B cell (primary cell): ENCODE results near the gene CTPS1. TPM values are rescaled to one million over a fixed set of nuclear protein-coding genes. Genes with fewer than 3 reads are reported as not detected.

ENCODE experiments used
- ATAC-seq: fragments of 200-7000 bp; cut with Tn5 transposase; one replicate; pipeline ENCODE4 v1.10.0; 2021; ENCODE audit warnings: low read depth, mild to moderate bottlenecking, moderate number of reproducible peaks, moderate library complexity
- CTCF ChIA-PET: fragments of 350-600 bp; sonication (Branson Sonifier 250); formaldehyde crosslinking; loops from one replicate; lab custom pipeline; 2021; ENCODE audit warnings: antibody characterized with exemption, inconsistent platforms; lab: Charles Lee
- POLR2A ChIA-PET: fragments of 350-600 bp; sonication (Branson Sonifier 250); formaldehyde crosslinking; loops from one replicate; lab custom pipeline; 2021; ENCODE audit warnings: antibody characterized with exemption; lab: Charles Lee
- DNase-seq: peaks from one replicate; pipeline ENCODE4 v3.0.0; 2013
- H2AFZ ChIP-seq: 2 replicates; pipeline ENCODE4 v1.6.1; 2012; ENCODE audit warnings: mild to moderate bottlenecking, low read depth, low read length; ENCODE audit not compliant: insufficient read depth, poor library complexity, severe bottlenecking
- H3K27ac ChIP-seq, 2 donors: 1 replicate in 1 of 2; 2 replicates in 1 of 2; pipeline ENCODE4 v1.5.1; 2012 to 2013; ENCODE audit warnings: low read length in 2 of 2, mild to moderate bottlenecking in 2 of 2, moderate library complexity in 1 of 2
- H3K27me3 ChIP-seq, 4 experiments: fragments of 200-600 bp in 1 of 4; sonication (generic) in 1 of 4; replicated peaks in 1 of 4; 1 replicate in 2 of 4; 2 replicates in 2 of 4; pipeline versions ENCODE4 v1.6.1 to v1.7.0; 2013 to 2016; ENCODE audit warnings: low read length in 3 of 4, mild to moderate bottlenecking in 2 of 4, mixed read lengths in 1 of 4, moderate library complexity in 1 of 4; ENCODE audit not compliant: insufficient read depth in 4 of 4, control insufficient read depth in 3 of 4; ENCODE audit errors: control extremely low read depth in 1 of 4
- H3K36me3 ChIP-seq, 2 experiments: replicated peaks in 1 of 2; 1 replicate in 1 of 2; 2 replicates in 1 of 2; pipeline versions ENCODE4 v1.6.1 to v1.7.1; 2013; ENCODE audit warnings: low read length in 1 of 2; ENCODE audit not compliant: insufficient read depth in 2 of 2, control insufficient read depth in 1 of 2; ENCODE audit errors: control extremely low read depth in 1 of 2, extremely low read depth in 1 of 2
- H3K4me1 ChIP-seq, 2 donors: fragments of 200-600 bp in 1 of 2; sonication (generic) in 1 of 2; 1 replicate in 1 of 2; 2 replicates in 1 of 2; pipeline versions ENCODE4 v1.5.1 to v1.6.1; 2013 to 2017; ENCODE audit warnings: low read length in 2 of 2; ENCODE audit not compliant: control insufficient read depth in 2 of 2, insufficient read depth in 2 of 2
- H3K4me2 ChIP-seq: replicated peaks from 2 replicates; pipeline ENCODE3; 2012; ENCODE audit warnings: mild to moderate bottlenecking, low read depth, low read length; ENCODE audit not compliant: poor library complexity, severe bottlenecking
- H3K4me3 ChIP-seq, 5 experiments: fragments of 200-600 bp in 1 of 5; sonication (generic) in 1 of 5; 1 replicate in 3 of 5; 2 replicates in 2 of 5; pipeline versions ENCODE4 v1.5.1 to v1.7.0; 2011 to 2016; ENCODE audit warnings: low read length in 4 of 5, mild to moderate bottlenecking in 4 of 5, low read depth in 2 of 5, control low read depth in 1 of 5, moderate library complexity in 1 of 5; ENCODE audit not compliant: insufficient read depth in 1 of 5; ENCODE audit errors: control extremely low read depth in 1 of 5, extremely low read depth in 1 of 5
- H3K79me2 ChIP-seq: fragments of 200-600 bp; sonication (generic); one replicate; pipeline ENCODE4 v1.6.0; 2016; ENCODE audit warnings: low read length; ENCODE audit not compliant: control insufficient read depth, insufficient read depth
- H3K9ac ChIP-seq: fragments of 200-600 bp; sonication (generic); 2 replicates; pipeline ENCODE4 v1.6.1; 2017; ENCODE audit warnings: mild to moderate bottlenecking, low read length, moderate library complexity
- H3K9me3 ChIP-seq, 3 donors: one replicate each; pipeline versions ENCODE4 v1.6.1 to v1.7.1; 2013; ENCODE audit warnings: low read length in 2 of 3; ENCODE audit not compliant: control insufficient read depth in 2 of 3, insufficient read depth in 1 of 3; ENCODE audit errors: control extremely low read depth in 1 of 3
- H4K20me1 ChIP-seq: 2 replicates; pipeline ENCODE4 v1.6.0; 2012; ENCODE audit warnings: mild to moderate bottlenecking, low read length; ENCODE audit not compliant: insufficient read depth, control insufficient read depth, poor library complexity, severe bottlenecking
- H3K27ac Mint-ChIP-seq: one replicate; pipeline ENCODE4 v1.8.0; 2021; ENCODE audit warnings: mixed read lengths
- H3K27me3 Mint-ChIP-seq: one replicate; pipeline ENCODE4 v1.8.0; 2021; ENCODE audit warnings: mixed read lengths
- H3K4me1 Mint-ChIP-seq: one replicate; pipeline ENCODE4 v1.8.0; 2021; ENCODE audit warnings: mixed read lengths
- H3K4me3 Mint-ChIP-seq: one replicate; pipeline ENCODE4 v1.8.0; 2021; ENCODE audit warnings: mixed read lengths
- H3K9me3 Mint-ChIP-seq: one replicate; pipeline ENCODE4 v1.8.0; 2022; ENCODE audit warnings: mixed read lengths; ENCODE audit not compliant: insufficient read depth
- CTCF ChIP-seq: fragments of 200-600 bp; IDR thresholded peaks from one replicate; pipeline ENCODE4 v1.8.0; 2022; ENCODE audit warnings: antibody characterized with exemption, mild to moderate bottlenecking
- EZH2 ChIP-seq: IDR thresholded peaks from 2 replicates; pipeline ENCODE4 v1.6.1; 2012; ENCODE audit warnings: borderline replicate concordance, low read depth, mild to moderate bottlenecking, moderate library complexity, low read length; ENCODE audit not compliant: insufficient read depth, poor library complexity, severe bottlenecking
- WGBS: methylation state at CpG from one replicate; pipeline ENCODE4 v1.1.5; 2013; ENCODE audit warnings: missing lambda C conversion rate; ENCODE audit not compliant: insufficient coverage; 5-methylcytosine and 5-hydroxymethylcytosine counted together
- intact Hi-C: fragments of 100-400 bp; cut with micrococcal nuclease; formaldehyde crosslinking; loops from one replicate; pipeline ENCODE4 v1.10.0; 2022
- polyA plus RNA-seq: library from polyadenylated mRNA; depleted of rRNA; stranded (reverse); fragments of >200 nt; gene quantifications from 2 replicates; pipeline ENCODE4 v1.2.3, GENCODE V29; 2012
- total RNA-seq, 2 donors: library from RNA; stranded (reverse); fragments of 120-200 nt in 1 of 2; gene quantifications; 1 replicate in 1 of 2; 2 replicates in 1 of 2; pipeline versions ENCODE4 v1.2.3 to v1.2.4, GENCODE V29; 2013 to 2022

Gene CTPS1
- total and polyA plus RNA-seq, 2 donors (not counting 1 experiment from before 2014, with no cell fraction given) = 9.2 to 17.9 TPM

DNA sequence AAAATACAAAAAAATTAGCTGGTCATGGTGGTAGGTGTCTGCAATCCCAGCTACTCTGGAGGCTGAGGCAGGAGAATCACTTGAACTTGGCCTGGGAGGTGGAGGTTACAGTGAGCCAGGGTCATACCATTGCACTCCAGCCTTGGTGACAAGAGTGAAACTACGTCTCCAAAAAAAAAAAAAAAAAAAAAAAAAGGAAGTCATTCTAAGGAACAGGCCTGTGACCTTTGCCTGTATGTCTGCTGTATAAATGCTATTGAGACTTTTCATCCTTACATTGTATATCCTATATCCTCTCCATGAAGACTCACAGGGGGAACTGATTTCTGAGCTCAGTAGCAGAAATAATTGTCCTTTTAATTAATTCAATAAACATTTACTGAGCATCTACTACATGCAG, 7.5 kb upstream of the CTPS1 start:
- Histone ChIP-seq H3K27me3 (no peaks in the 10 kb centered on the region), H3K9me3 (no peaks in the 10 kb centered on the region), H3K79me2 (no peaks in the 10 kb centered on the region), H3K9ac (no peak overlapping the region), H3K4me3 (no peak overlapping the region), H2AFZ (no peak overlapping the region), H3K36me3 (no peaks in the 10 kb centered on the region), H3K4me1 (no peaks in the 10 kb centered on the region), H4K20me1 (no peaks in the 10 kb centered on the region), H3K4me2 (no peak overlapping the region), H3K27ac (no peak overlapping the region)
- TF ChIP-seq EZH2 (no peak), CTCF (no peak)
- no CpG with 5 or more reads among the region's 1 CpG for WGBS
- DNase-seq (no peak), ATAC-seq (no peak)
- POLR2A ChIA-PET = no interaction called here
- Mint-ChIP-seq H3K27me3 (no peaks in the 10 kb centered on the region), H3K27ac (no peak overlapping the region), H3K4me1 (peaks cover 3% of the 10 kb centered on the region), H3K9me3 (no peaks in the 10 kb centered on the region), H3K4me3 (no peak overlapping the region)
- CTCF ChIA-PET = interaction anchor here (0.6 to 1.2 kb wide), 3 partner anchors 20 to 326 kb away, joined by 3 to 5 read pairs (median 4); no protein-coding TSS in a partner anchor
- intact Hi-C loops = no loop called here

GRCh38 chr1:40973912-40974311, 5.6 kb upstream of the CTPS1 start:
- H3K27me3 ChIP-seq = no peaks in the 10 kb centered on the region
- H3K9ac ChIP-seq = no peak overlapping the region
- intact Hi-C loops = no loop called here
- no peaks in the 10 kb centered on the region for H3K79me2 ChIP-seq
- 21% methylated on average over 2 of the region's 2 CpGs for WGBS
- H3K4me2 ChIP-seq = no peak overlapping the region
- peaks cover 1 to 3% of the 10 kb centered on the region in 2 donors for H3K4me1 ChIP-seq
- Mint-ChIP-seq H3K27me3 (no peaks in the 10 kb centered on the region), H3K4me3 (no peak overlapping the region), H3K9me3 (no peaks in the 10 kb centered on the region), H3K27ac (no peak overlapping the region), H3K4me1 (no peaks in the 10 kb centered on the region)
- H3K27ac ChIP-seq = no peak overlapping the region
- no peaks in the 10 kb centered on the region for H3K36me3 ChIP-seq
- H3K9me3 ChIP-seq = no peaks in the 10 kb centered on the region
- CTCF ChIA-PET = no interaction called here
- POLR2A ChIA-PET = no interaction called here
- TF ChIP-seq EZH2 (no peak), CTCF (no peak)
- DNase-seq (no peak), ATAC-seq (no peak)
- H3K4me3 ChIP-seq = no peak overlapping the region
- no peak overlapping the region for H2AFZ ChIP-seq
- no peaks in the 10 kb centered on the region for H4K20me1 ChIP-seq
